ENCODE results near the gene LTO1. TPM values are rescaled to one million over a fixed set of nuclear protein-coding genes. Genes with fewer than 3 reads are reported as not detected.

LTO1 gene
- total RNA-seq, 3 donors from 2014 or later: 22.2 to 24.5 (median 22.8) TPM

DNA sequence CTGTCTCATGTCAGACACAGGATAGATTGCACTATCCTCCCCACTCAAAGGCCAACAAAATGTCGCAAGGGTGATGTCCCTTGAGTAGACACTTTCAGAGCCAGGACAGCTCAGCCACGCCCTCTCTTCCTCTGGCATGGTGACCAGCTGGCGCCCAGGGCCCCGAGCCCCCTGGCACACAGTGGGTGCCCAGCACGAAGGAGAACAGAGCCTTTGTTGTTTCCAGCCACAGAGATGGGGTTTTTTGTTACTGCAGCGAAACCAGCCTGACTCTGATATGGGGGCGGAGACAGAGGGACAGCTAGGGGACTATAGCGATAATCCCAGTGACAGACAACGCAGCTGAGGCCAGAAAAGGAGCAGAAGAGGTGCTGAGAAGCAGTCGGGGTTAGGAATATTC lies 57.5 kb downstream of the LTO1 start:
- H3K36me3 Mint-ChIP-seq (ENCODE audit: insufficient read depth): no peaks in the 10 kb centered on the region
- no peak for DNase-seq
- no peaks in the 10 kb centered on the region for H3K9me3 Mint-ChIP-seq
- H3K4me1 Mint-ChIP-seq (ENCODE audit: low read depth): no peaks in the 10 kb centered on the region
- no peak for ATAC-seq
- H3K27me3 Mint-ChIP-seq (ENCODE audit: low read depth): peaks cover 14% of the 10 kb centered on the region
- H3K4me3 Mint-ChIP-seq: no peak overlapping the region

GRCh38 chr11:69617220-69617619 lies 57.9 kb downstream of the LTO1 start:
- Mint-ChIP-seq H3K4me3 (no peak overlapping the region), H3K27me3 (ENCODE audit: low read depth) (peaks cover 15% of the 10 kb centered on the region), H3K4me1 (ENCODE audit: low read depth) (no peaks in the 10 kb centered on the region), H3K9me3 (no peaks in the 10 kb centered on the region), H3K36me3 (ENCODE audit: insufficient read depth) (no peaks in the 10 kb centered on the region)
- ATAC-seq (no peak), DNase-seq (no peak)

Other genes with a start within 250 kb of the LTO1 start
- not detected for gene LINC01488, start 193.7 kb downstream of the LTO1 start, total RNA-seq
- gene CCND1, start 34.2 kb downstream of the LTO1 start, total RNA-seq: 10 to 100 TPM; 26.1 to 31.9 (median 28.1) TPM
- not detected for gene FGF19, start 28.7 kb upstream of the LTO1 start, total RNA-seq
- not detected for gene FGF4, start 100.0 kb upstream of the LTO1 start, total RNA-seq
- gene FGF3, start 144.1 kb upstream of the LTO1 start, total RNA-seq: not detected